Esophagus squamous epithelium (tissue), 5 donors: ENCODE measurements around the gene WFDC10A. TPM values are rescaled to one million over a fixed set of nuclear protein-coding genes. Genes with fewer than 3 reads are reported as not detected.
"Not testable (repeated sequence)": the region's sequence is repeated elsewhere in the genome, so short reads cannot be mapped to it uniquely, and the experiment has no call there.

Experiments
- DNase-seq: peaks from one replicate; lab custom pipeline; 2025; lab: John Stamatoyannopoulos, UW
- H3K27ac ChIP-seq, 4 donors: fragments of 200-600 bp; sonication (generic); one replicate each; pipeline ENCODE4 v1.5.1; 2016 to 2019; ENCODE audit warnings: mild to moderate bottlenecking in 1 of 4
- H3K27me3 ChIP-seq, 4 donors: fragments of 200-600 bp; sonication (generic); 1 replicate in 3 of 4; 2 replicates in 1 of 4; pipeline versions ENCODE4 v1.5.1 to v1.6.0; 2017 to 2021; ENCODE audit warnings: antibody characterized with exemption in 1 of 4
- H3K36me3 ChIP-seq, 3 donors: fragments of 200-600 bp; sonication (generic); one replicate each; pipeline ENCODE4 v1.5.1; 2016 to 2019
- H3K4me1 ChIP-seq, 3 donors: fragments of 200-600 bp; sonication (generic); one replicate each; pipeline ENCODE4 v1.5.1; 2017 to 2019
- H3K4me3 ChIP-seq, 4 donors: fragments of 200-600 bp; sonication (generic); 1 replicate in 3 of 4; 2 replicates in 1 of 4; pipeline ENCODE4 v1.5.1; 2016 to 2019; ENCODE audit warnings: mild to moderate bottlenecking in 2 of 4, moderate library complexity in 1 of 4
- H3K9me3 ChIP-seq, 3 donors: fragments of 200-600 bp; sonication (generic); one replicate each; pipeline ENCODE4 v1.5.1; 2016 to 2019
- POLR2A ChIP-seq, 4 donors: fragments of 450-650 bp; IDR thresholded peaks; one replicate each; pipeline ENCODE4 v1.6.1; 2017; ENCODE audit warnings: antibody characterized with exemption in 4 of 4, mild to moderate bottlenecking in 4 of 4, moderate library complexity in 3 of 4
- WGBS, 2 donors: methylation state at CpG; one replicate each; pipeline ENCODE4 v1.1.5; 2018; 5-methylcytosine and 5-hydroxymethylcytosine counted together
- intact Hi-C: fragments of 100-400 bp; cut with DNase I; formaldehyde crosslinking; loops from one replicate; pipeline ENCODE4 v1.15.0; 2022
- total RNA-seq, 4 donors: library from RNA; depleted of rRNA; stranded (reverse); fragments of >200 nt; gene quantifications; one replicate each; pipeline ENCODE4 v1.1.0, GENCODE V29; 2016
- TF ChIP-seq, protein P1 (sequence below), 6 experiments: fragments of 450-650 bp in 4 of 6; fragments of 200-600 bp in 2 of 6; sonication (generic) in 2 of 6; IDR thresholded peaks; one replicate each; pipeline ENCODE4 v1.5.1; 2016 to 2019; ENCODE audit warnings: antibody characterized with exemption in 6 of 6, mild to moderate bottlenecking in 4 of 6, moderate library complexity in 4 of 6
- donor health status: DM: yes; HTN: yes; CAD: no.

Gene WFDC10A
- total RNA-seq, 4 donors from 2014 or later: not detected

DNA sequence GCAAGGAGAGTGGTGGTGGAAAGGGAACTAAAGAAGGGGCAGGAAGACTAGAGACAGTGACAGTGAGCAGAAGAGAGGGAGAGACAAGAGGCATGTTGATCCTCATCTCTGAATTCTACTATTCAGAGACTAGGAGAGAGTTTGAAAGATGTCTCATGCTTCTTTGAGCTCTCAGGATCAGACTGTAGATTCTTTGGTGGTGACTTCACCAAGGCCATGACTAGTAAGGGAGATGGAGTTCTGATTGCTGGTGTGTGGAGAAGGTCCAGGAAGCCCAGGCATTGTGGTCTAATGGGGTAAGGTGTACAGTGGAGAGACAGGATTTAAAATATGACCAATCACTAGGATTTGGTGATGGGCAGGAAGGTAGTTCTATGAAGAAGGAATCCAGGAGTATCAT is 832 bp downstream of the WFDC10A start:
- Histone ChIP-seq H3K4me3 (no peak overlapping the region), H3K27me3 (peaks cover 0 to 50% (median 0%) of the 10 kb centered on the region in 4 donors), H3K9me3 (no peaks in the 10 kb centered on the region), H3K4me1 (no peaks in the 10 kb centered on the region), H3K27ac (no peak overlapping the region), H3K36me3 (no peaks in the 10 kb centered on the region)
- TF ChIP-seq POLR2A (IDR thresholded peaks at IDR 0.05): no peak
- TF ChIP-seq, protein P1, sequence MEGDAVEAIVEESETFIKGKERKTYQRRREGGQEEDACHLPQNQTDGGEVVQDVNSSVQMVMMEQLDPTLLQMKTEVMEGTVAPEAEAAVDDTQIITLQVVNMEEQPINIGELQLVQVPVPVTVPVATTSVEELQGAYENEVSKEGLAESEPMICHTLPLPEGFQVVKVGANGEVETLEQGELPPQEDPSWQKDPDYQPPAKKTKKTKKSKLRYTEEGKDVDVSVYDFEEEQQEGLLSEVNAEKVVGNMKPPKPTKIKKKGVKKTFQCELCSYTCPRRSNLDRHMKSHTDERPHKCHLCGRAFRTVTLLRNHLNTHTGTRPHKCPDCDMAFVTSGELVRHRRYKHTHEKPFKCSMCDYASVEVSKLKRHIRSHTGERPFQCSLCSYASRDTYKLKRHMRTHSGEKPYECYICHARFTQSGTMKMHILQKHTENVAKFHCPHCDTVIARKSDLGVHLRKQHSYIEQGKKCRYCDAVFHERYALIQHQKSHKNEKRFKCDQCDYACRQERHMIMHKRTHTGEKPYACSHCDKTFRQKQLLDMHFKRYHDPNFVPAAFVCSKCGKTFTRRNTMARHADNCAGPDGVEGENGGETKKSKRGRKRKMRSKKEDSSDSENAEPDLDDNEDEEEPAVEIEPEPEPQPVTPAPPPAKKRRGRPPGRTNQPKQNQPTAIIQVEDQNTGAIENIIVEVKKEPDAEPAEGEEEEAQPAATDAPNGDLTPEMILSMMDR (IDR thresholded peaks at IDR 0.05): no peak
- no peak for DNase-seq
- intact Hi-C loops: no loop called here

DNA sequence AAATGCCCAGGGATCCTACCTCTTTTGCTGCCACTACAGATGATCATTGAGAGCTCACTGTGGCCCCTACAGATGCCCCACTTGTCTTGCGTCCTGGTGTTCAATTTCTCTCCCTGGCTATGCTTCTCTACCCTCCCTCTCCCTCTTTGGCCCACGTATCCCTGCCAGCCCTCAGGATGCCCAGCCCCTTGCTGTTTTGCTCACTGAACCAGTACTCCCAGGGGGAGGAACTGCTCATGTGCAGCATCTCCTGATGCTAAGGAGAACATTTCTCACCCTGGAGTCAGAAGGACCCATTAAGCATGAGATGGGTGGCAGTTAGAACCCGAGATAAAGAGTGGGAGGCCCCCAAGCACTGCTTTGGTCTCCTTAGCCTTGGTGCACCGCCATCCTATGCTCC is 1.6 kb downstream of the WFDC10A start, which contains the start of gene WFDC9:
Gene WFDC9 (minus strand): TSS at position 101 of the 400 bp plus-strand sequence. CDS start 21,103 bp downstream, outside the sequence.
- Histone ChIP-seq H3K36me3 (no peaks in the 10 kb centered on the region), H3K27ac (no peak within 1 kb of the TSS), H3K4me3 (no peak within 1 kb of the TSS), H3K27me3 (peaks cover 0 to 55% (median 0%) of the 10 kb centered on the region in 4 donors), H3K9me3 (no peaks in the 10 kb centered on the region), H3K4me1 (no peaks in the 10 kb centered on the region)
- WGBS, 2 donors: 63 to 69% methylated on average over 3 of the region's 4 CpGs
- no peak for DNase-seq
- intact Hi-C loops: no loop called here
- no peak for TF ChIP-seq POLR2A (IDR thresholded peaks at IDR 0.05)
- TF ChIP-seq, protein P1 (IDR thresholded peaks at IDR 0.05): no peak

DNA sequence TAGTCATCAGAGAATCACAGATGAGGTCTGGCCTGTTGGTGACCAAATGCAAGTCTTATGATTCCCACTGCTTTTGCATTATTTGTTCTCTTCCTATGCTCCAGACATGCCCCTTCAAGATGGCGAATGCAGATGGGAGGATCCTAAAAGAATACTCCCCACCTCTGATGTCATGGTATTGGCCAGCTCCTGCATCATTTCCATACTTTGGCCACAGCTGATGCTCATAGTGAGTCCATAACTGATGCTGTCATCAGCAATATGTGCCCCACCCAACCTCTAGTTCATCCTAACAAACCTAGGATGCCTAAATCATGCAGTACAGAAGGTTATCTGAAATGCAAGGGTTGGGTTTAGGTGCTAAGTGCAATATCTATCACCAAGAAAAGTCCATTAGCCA is 7.0 kb downstream of the WFDC10A start:
- TF ChIP-seq, protein P1 (IDR thresholded peaks at IDR 0.05): no peak
- TF ChIP-seq POLR2A (IDR thresholded peaks at IDR 0.05): no peak
- Histone ChIP-seq H3K36me3 (no peaks in the 10 kb centered on the region), H3K4me3 (no peak overlapping the region), H3K27ac (no peak overlapping the region), H3K9me3 (no peaks in the 10 kb centered on the region), H3K27me3 (peaks cover 0 to 22% (median 0%) of the 10 kb centered on the region in 4 donors), H3K4me1 (no peaks in the 10 kb centered on the region)
- WGBS, 2 donors: 80 to 89% methylated on average over 1 of the region's 1 CpG
- DNase-seq: no peak
- intact Hi-C loops: no loop called here

DNA sequence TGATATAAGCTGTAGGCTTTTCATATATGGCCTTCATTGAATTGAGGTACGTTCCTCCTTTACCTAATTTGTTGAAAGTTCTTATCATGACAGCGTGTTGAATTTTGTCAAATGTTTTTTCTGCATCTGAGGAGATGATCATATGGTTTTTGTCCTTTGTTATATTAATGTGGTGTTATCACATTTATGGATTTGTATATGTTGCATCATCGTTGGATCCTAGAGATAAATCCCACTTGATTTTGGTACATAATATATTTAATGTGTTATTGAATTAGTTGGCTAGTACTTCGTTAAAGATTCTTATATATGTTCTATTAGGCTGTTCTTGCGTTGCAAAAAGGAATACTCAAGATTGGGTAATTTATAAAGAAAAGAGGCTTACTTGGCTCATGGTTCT is 10.1 kb downstream of the WFDC10A start:
- WGBS, 2 donors: 70 to 80% methylated on average over 5 of the region's 5 CpGs
- DNase-seq: no peak
- intact Hi-C loops: no loop called here

DNA sequence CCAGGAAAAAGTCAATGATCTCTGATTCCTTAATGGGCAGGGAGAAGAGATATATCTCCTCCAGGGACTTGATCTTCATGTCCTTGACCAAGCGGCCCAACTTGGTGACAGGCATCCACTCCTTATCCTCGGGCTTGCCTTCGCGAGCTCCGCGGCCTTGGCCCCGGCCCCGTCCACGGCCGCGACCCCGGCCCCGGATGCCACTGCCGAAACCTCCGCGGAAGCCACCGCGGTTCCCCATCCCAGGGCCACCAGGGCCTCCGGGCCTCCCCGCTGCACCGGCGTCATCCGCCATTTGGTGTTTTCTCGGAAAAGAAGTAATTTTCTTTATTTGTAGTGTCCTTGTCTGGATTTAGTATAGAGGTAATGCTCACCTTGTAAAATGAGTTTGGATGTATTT is 11.5 kb downstream of the WFDC10A start:
- intact Hi-C loops, H3K27ac ChIP-seq, DNase-seq, H3K27me3 ChIP-seq, H3K4me1 ChIP-seq, H3K4me3 ChIP-seq, H3K9me3 ChIP-seq, H3K36me3 ChIP-seq: not testable (repeated sequence)
- 96 to 97% methylated on average over 23 of the region's 24 CpGs for WGBS, 2 donors

More for the DNA sequence above, 10.1 kb downstream of the WFDC10A start:
- no peaks in the 10 kb centered on the region for H3K36me3 ChIP-seq
- H3K27me3 ChIP-seq: peaks cover 0 to 6% (median 0%) of the 10 kb centered on the region in 4 donors
- no peaks in the 10 kb centered on the region for H3K4me1 ChIP-seq
- H3K4me3 ChIP-seq: no peak overlapping the region
- H3K9me3 ChIP-seq: no peaks in the 10 kb centered on the region
- TF ChIP-seq, protein P1 (IDR thresholded peaks at IDR 0.05): no peak
- TF ChIP-seq POLR2A (IDR thresholded peaks at IDR 0.05): no peak
- H3K27ac ChIP-seq: no peak overlapping the region

DNA sequence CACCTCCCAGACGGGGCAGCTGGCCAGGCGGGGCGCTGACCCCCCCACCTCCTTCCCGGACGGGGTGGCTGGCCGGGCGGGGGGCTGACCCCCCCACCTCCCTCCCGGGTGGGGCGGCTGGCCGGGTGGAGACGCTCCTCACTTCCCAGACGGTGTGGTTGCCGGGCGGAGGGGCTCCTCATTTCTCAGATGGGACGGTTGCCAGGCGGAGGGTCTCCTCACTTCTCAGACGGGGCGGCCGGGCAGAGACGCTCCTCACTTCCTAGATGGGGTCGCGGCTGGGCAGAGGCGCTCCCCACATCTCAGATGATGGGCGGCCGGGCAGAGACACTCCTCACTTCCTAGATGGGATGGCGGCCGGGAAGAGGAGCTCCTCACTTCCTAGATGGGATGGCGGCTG is 16.3 kb downstream of the WFDC10A start:
- DNase-seq, H3K4me3 ChIP-seq, H3K27ac ChIP-seq, H3K36me3 ChIP-seq, H3K9me3 ChIP-seq, intact Hi-C loops, H3K27me3 ChIP-seq, H3K4me1 ChIP-seq: not testable (repeated sequence)
- no CpG with 5 or more reads among the region's 28 CpGs for WGBS, 2 donors
